Subcutaneous abdominal adipose tissue (tissue), 5 donors: ENCODE data around the gene GCM1.
"Not testable (repeated sequence)": the region's sequence is repeated elsewhere in the genome, so short reads cannot be mapped to it uniquely, and the experiment has no call there.

Source experiments
- H3K27ac ChIP-seq: one replicate; pipeline ENCODE4 v1.7.0; 2013; ENCODE audit warnings: low read depth, mild to moderate bottlenecking, inconsistent platforms, low read length, moderate library complexity
- H3K27me3 ChIP-seq, 5 donors: one replicate each; pipeline ENCODE4 v1.7.0; 2013; ENCODE audit warnings: low read length in 5 of 5, inconsistent platforms in 1 of 5; ENCODE audit not compliant: control insufficient read depth in 5 of 5, insufficient read depth in 4 of 5
- H3K36me3 ChIP-seq, 5 donors: one replicate each; pipeline ENCODE4 v1.7.0; 2013; ENCODE audit warnings: low read length in 5 of 5; ENCODE audit not compliant: control insufficient read depth in 5 of 5, insufficient read depth in 5 of 5
- H3K4me1 ChIP-seq, 5 donors: one replicate each; pipeline ENCODE4 v1.7.0; 2013; ENCODE audit warnings: low read length in 5 of 5, mild to moderate bottlenecking in 3 of 5, moderate library complexity in 1 of 5; ENCODE audit not compliant: control insufficient read depth in 5 of 5, insufficient read depth in 5 of 5
- H3K4me3 ChIP-seq, 5 donors: one replicate each; pipeline ENCODE4 v1.7.0; 2013; ENCODE audit warnings: low read length in 5 of 5, low read depth in 1 of 5
- H3K9ac ChIP-seq, 5 donors: one replicate each; pipeline ENCODE4 v1.7.0; 2013; ENCODE audit warnings: low read length in 5 of 5, mild to moderate bottlenecking in 4 of 5, moderate library complexity in 3 of 5
- H3K9me3 ChIP-seq, 5 donors: one replicate each; pipeline ENCODE4 v1.7.0; 2013; ENCODE audit warnings: low read length in 5 of 5; ENCODE audit not compliant: control insufficient read depth in 5 of 5
- donor health status: healthy.
- donor health status: healthy.
- donor health status: healthy.
- donor health status: healthy.
- donor health status: healthy.

Gene GCM1

GRCh38 chr6:53172468-53172803 is 23.8 kb upstream of the GCM1 start:
- H3K36me3 ChIP-seq = no peaks in the 10 kb centered on the region
- no peaks in the 10 kb centered on the region for H3K27me3 ChIP-seq
- peaks cover 4 to 16% (median 13%) of the 10 kb centered on the region in 5 donors for H3K4me1 ChIP-seq
- H3K4me3 ChIP-seq = no peak overlapping the region
- peak overlapping the region; percentile 69 for H3K27ac ChIP-seq
- no peaks in the 10 kb centered on the region for H3K9me3 ChIP-seq
- no peak overlapping the region for H3K9ac ChIP-seq

GRCh38 chr6:53171605-53172467 is 23.2 kb upstream of the GCM1 start:
- Histone ChIP-seq H3K36me3 (no peaks in the 10 kb centered on the region), H3K4me1 (peaks cover 4 to 16% (median 13%) of the 10 kb centered on the region in 5 donors), H3K4me3 (no peak overlapping the region), H3K27me3 (no peaks in the 10 kb centered on the region), H3K9me3 (no peaks in the 10 kb centered on the region), H3K9ac (no peak overlapping the region), H3K27ac (peak overlapping the region; percentile 69)

DNA sequence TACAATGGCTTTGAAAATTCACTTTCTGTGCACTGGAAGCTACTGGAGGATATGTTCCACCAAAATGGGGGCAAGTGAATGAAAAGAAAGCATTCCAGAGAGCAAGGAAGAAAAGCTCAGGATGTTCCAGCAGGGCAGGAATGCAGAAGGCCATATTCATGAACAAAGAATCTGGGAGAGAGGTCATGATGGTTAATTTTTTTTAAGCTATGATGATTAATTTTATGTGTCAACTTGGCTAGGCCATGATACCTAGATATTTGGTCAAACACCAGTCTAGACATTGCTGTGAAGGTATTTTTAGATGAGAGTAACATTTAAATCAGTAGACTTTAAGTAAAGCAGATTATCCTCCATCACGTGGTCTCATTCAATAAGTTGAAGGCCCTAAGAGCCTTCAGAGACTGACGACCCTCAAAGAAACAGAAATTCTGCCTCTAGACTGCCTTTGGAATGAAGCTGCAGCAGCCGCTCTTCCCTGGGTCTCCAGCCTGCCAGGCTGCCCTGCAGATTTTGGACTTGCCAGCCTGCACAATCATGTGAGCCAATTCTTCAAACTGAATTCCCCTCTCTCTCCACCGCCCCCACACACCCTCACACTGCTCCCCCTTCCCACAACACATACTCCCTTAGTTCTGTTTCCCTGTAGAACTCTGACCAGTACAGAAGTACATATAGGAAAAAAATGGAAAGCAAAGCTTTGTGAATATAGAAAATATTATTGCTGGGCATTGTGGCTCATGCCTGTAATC is 20.1 kb upstream of the GCM1 start:
- H3K27me3 ChIP-seq = no peaks in the 10 kb centered on the region
- peaks cover 4 to 8% (median 5%) of the 10 kb centered on the region in 5 donors for H3K4me1 ChIP-seq
- no peak overlapping the region for H3K27ac ChIP-seq
- no peak overlapping the region for H3K4me3 ChIP-seq
- H3K9me3 ChIP-seq = no peaks in the 10 kb centered on the region
- H3K9ac ChIP-seq = no peak overlapping the region
- H3K36me3 ChIP-seq = no peaks in the 10 kb centered on the region

DNA sequence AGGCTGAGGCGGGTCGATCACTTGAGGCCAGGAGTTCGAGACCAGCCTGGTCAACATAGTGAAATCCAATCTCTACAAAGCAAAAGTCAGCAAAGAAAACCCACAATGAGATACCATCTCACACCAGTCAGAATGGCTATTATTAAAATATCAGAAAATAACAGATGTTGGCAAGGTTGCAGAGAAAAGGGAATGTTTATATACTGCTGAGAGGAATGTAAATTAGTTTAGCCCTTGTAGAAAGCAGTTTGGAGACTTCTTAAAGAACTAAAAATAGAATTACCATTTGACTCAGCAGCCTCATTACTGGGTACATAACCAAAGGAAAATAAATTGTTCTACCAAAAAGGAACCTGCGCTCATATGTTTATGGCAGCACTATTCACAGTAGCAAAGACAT is 16.7 kb upstream of the GCM1 start:
- Histone ChIP-seq H3K4me3 (no peak overlapping the region), H3K27ac (no peak overlapping the region), H3K27me3 (no peaks in the 10 kb centered on the region), H3K4me1 (peaks cover 0 to 2% (median 0%) of the 10 kb centered on the region in 5 donors), H3K9ac (no peak overlapping the region), H3K9me3 (no peaks in the 10 kb centered on the region), H3K36me3 (no peaks in the 10 kb centered on the region)

DNA sequence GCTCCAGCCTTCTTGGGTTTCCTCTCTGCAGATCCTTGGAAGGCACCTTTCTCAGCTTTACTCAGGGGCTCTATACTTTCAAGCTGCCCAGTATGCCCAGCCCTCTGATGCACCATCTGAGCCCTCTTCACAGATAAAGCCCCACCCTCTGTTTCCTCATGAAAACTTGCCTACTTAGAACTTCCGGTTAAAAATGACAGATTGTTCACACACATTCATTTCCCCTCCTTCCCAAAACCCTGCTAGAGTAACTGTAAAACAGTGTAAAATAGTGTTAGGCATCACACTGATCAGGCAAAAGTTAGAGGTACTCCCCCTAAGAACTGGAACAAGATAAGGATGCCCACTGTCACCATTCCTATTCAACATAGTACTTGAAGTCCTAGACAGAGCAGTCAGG is 14.0 kb upstream of the GCM1 start:
- Histone ChIP-seq H3K36me3 (no peaks in the 10 kb centered on the region), H3K4me1 (peaks cover 0 to 2% (median 0%) of the 10 kb centered on the region in 5 donors), H3K9me3 (no peaks in the 10 kb centered on the region), H3K27me3 (no peaks in the 10 kb centered on the region), H3K9ac (no peak overlapping the region), H3K27ac (no peak overlapping the region), H3K4me3 (no peak overlapping the region)

DNA sequence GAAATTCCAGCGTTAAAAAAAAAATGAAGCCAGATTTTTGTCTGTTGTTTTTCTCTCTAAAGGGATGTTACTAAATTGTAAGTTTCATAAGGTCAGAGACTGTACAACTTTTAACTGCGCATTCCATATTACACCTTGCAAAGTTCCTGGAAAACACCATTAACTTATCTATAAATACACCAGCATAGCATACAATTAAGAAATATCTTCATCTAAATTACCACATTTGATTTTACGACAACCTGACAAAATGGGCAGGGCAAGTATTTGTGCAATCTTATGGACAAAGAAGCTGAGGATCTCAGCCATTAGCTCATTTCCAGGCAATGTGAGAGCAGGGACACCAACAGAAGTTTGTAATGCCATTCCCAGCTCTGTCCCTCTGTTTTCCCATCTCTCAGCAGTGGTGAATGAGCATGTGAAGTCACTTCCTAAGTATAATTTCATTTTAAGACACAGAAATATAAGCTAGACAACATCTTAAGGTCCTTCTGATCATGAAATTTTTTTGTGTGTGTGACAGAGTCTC is 12.9 kb upstream of the GCM1 start:
- H3K9ac ChIP-seq = no peak overlapping the region
- H3K36me3 ChIP-seq = no peaks in the 10 kb centered on the region
- H3K4me1 ChIP-seq = peaks cover 0 to 2% (median 0%) of the 10 kb centered on the region in 5 donors
- no peak overlapping the region for H3K4me3 ChIP-seq
- H3K9me3 ChIP-seq = no peaks in the 10 kb centered on the region
- H3K27me3 ChIP-seq = no peaks in the 10 kb centered on the region
- no peak overlapping the region for H3K27ac ChIP-seq

GRCh38 chr6:53159558-53159957 is 10.9 kb upstream of the GCM1 start:
- Histone ChIP-seq H3K9me3 (no peaks in the 10 kb centered on the region), H3K4me3 (no peak overlapping the region), H3K4me1 (peaks cover 0 to 3% (median 2%) of the 10 kb centered on the region in 5 donors), H3K36me3 (no peaks in the 10 kb centered on the region), H3K27ac (no peak overlapping the region), H3K27me3 (no peaks in the 10 kb centered on the region), H3K9ac (peak overlapping the region in 1 of 5 donors; percentile 21)

GRCh38 chr6:53158076-53158475 is 9.4 kb upstream of the GCM1 start:
- H3K27ac ChIP-seq, H3K4me1 ChIP-seq, H3K9ac ChIP-seq, H3K27me3 ChIP-seq, H3K36me3 ChIP-seq, H3K9me3 ChIP-seq, H3K4me3 ChIP-seq: not testable (repeated sequence)

GRCh38 chr6:53155279-53155678 is 6.6 kb upstream of the GCM1 start:
- not testable (repeated sequence) for H3K4me1 ChIP-seq, H3K9me3 ChIP-seq, H3K27me3 ChIP-seq, H3K36me3 ChIP-seq, H3K4me3 ChIP-seq, H3K9ac ChIP-seq, H3K27ac ChIP-seq

GRCh38 chr6:53154794-53155193 is 6.2 kb upstream of the GCM1 start:
- Histone ChIP-seq H3K9me3 (no peaks in the 10 kb centered on the region), H3K36me3 (no peaks in the 10 kb centered on the region), H3K4me1 (peaks cover 0 to 3% (median 0%) of the 10 kb centered on the region in 5 donors), H3K4me3 (no peak overlapping the region), H3K27me3 (no peaks in the 10 kb centered on the region), H3K27ac (no peak overlapping the region), H3K9ac (no peak overlapping the region)
